ENCODE results near the gene TXNRD2. TPM values are rescaled to one million over a fixed set of nuclear protein-coding genes. Genes with fewer than 3 reads are reported as not detected.

The TXNRD2 gene
- total RNA-seq, 1 experiment from 2014 or later: 22.9 TPM

- H3K27ac Mint-ChIP-seq: peak overlapping the region in 1 of 3 experiments; percentile 57; a peak in 1 of 7 replicates
- H4K20me1 ChIP-seq (ENCODE audit: control insufficient read depth, insufficient read depth, insufficient read length): no peaks in the 10 kb centered on the region
- H3K79me1 ChIP-seq (ENCODE audit: insufficient read depth, low read depth, low read length, poor library complexity, severe bottlenecking): no peaks in the 10 kb centered on the region
These were observed 23.2 kb upstream of the TXNRD2 start for GRCh38 chr22:19964701-19965386.

More at GRCh38 chr22:19964701-19965386, 23.2 kb upstream of the TXNRD2 start:
- Mint-ChIP-seq H3K4me1 (peaks cover 20 to 26% of the 10 kb centered on the region in 2 experiments), H3K36me3 (ENCODE audit: insufficient read depth in 1 of 3, low read depth in 3 of 3) (peaks cover 0 to 24% (median 21%) of the 10 kb centered on the region in 3 experiments; a peak in 3 of 7 replicates), H3K4me3 (no peak overlapping the region), H3K9me3 (no peaks in the 10 kb centered on the region), H3K27me3 (ENCODE audit: low read depth) (no peaks in the 10 kb centered on the region; the same call in 1 of the 2 replicates)
- Histone ChIP-seq H3K14ac (ENCODE audit: insufficient read depth, low read length) (no peak overlapping the region; the same call in 1 of the 2 replicates), H3K9me3 (ENCODE audit: control insufficient read depth, low read depth, low read length) (no peaks in the 10 kb centered on the region), H4K8ac (replicated peaks; ENCODE audit: insufficient read length, low read depth, low read length) (no peak overlapping the region), H3K18ac (ENCODE audit: insufficient read length, low read depth, low read length) (no peak overlapping the region), H4K91ac (ENCODE audit: insufficient read length, low read depth, low read length) (no peak overlapping the region), H4K5ac (ENCODE audit: insufficient read length, low read depth, low read length) (no peak overlapping the region), H2BK15ac (ENCODE audit: low read depth, low read length) (no peak overlapping the region), H3T11ph (ENCODE audit: low read length) (no peak overlapping the region), H3K27ac (ENCODE audit: insufficient read length, low read depth, low read length) (no peak overlapping the region), H3K4me1 (ENCODE audit: insufficient read depth, low read length) (peaks cover 2% of the 10 kb centered on the region; the same call in 1 of the 2 replicates), H3K9ac (ENCODE audit: extremely low read depth, insufficient read length, low read length) (no peak overlapping the region), H2BK20ac (ENCODE audit: low read depth, low read length, poor library complexity, severe bottlenecking) (no peak overlapping the region), H3K4ac (ENCODE audit: low read depth, low read length) (no peak overlapping the region), H2AK5ac (ENCODE audit: insufficient read length, low read length) (no peak overlapping the region), H3K4me2 (ENCODE audit: insufficient read depth, insufficient read length, low read length) (no peak overlapping the region), H2AFZ (ENCODE audit: low read length) (no peak overlapping the region), H3K23ac (ENCODE audit: insufficient read length, low read depth, low read length) (no peak overlapping the region), H3K27me3 (ENCODE audit: insufficient read depth, low read length) (no peaks in the 10 kb centered on the region), H2BK120ac (ENCODE audit: low read depth, low read length, poor library complexity, severe bottlenecking) (no peak overlapping the region), H3K56ac (ENCODE audit: insufficient read length, low read depth, low read length) (no peak overlapping the region), H3K79me2 (ENCODE audit: insufficient read depth, low read length) (no peaks in the 10 kb centered on the region), H2BK5ac (ENCODE audit: insufficient read length, low read length) (no peak overlapping the region), H2BK12ac (ENCODE audit: insufficient read length, low read depth, low read length) (no peak overlapping the region), H3K23me2 (ENCODE audit: insufficient read length, low read depth, low read length, poor library complexity, severe bottlenecking) (no peaks in the 10 kb centered on the region)
- no peak for TF ChIP-seq CTCF (conservative IDR thresholded peaks at IDR 0.05)
- no peak for DNase-seq
- WGBS (ENCODE audit: extremely low coverage, insufficient read length, low lambda C conversion rate): no CpG with 5 or more reads among the region's 15 CpGs
